HEK293 (cell line): ENCODE measurements around the gene UTP15.

Experiments
- CTCF ChIA-PET: fragments of 350-600 bp; formaldehyde crosslinking; extraction: SDS; loops from one replicate; lab custom pipeline; 2021; ENCODE audit warnings: antibody characterized with exemption; lab: Yijun Ruan, JAX
- POLR2A ChIA-PET: fragments of 300-600 bp; formaldehyde crosslinking; extraction: SDS; loops from one replicate; lab custom pipeline; 2020; ENCODE audit warnings: antibody characterized with exemption, inconsistent platforms; lab: Yijun Ruan, JAX
- H3K27ac ChIP-seq: fragments of 200-500 bp; sonication (Bioruptor generic); 2 replicates; pipeline ENCODE4 v1.5.1; 2014; ENCODE audit warnings: low read depth, low read length, control low read depth, inconsistent platforms; ENCODE audit errors: extremely low read depth
- H3K36me3 ChIP-seq, 2 experiments: fragments of 200-500 bp in 1 of 2; sonication (Bioruptor generic) in 1 of 2; 1 replicate in 1 of 2; 2 replicates in 1 of 2; pipeline ENCODE4 v1.5.1; 2014 to 2017; ENCODE audit warnings: inconsistent platforms in 2 of 2, low read length in 2 of 2; ENCODE audit not compliant: control insufficient read depth in 2 of 2, insufficient read depth in 1 of 2
- H3K4me1 ChIP-seq: fragments of 200-500 bp; sonication (Bioruptor generic); 2 replicates; pipeline ENCODE4 v1.5.1; 2014; ENCODE audit warnings: mild to moderate bottlenecking, low read length, inconsistent platforms; ENCODE audit not compliant: control insufficient read depth, insufficient read depth
- H3K4me3 ChIP-seq: 2 replicates; pipeline ENCODE4 v1.5.1; 2011; ENCODE audit warnings: low read depth, mild to moderate bottlenecking, control low read depth, low read length, moderate library complexity
- H3K9me3 ChIP-seq: fragments of 200-500 bp; sonication (Bioruptor generic); 2 replicates; pipeline ENCODE4 v1.5.1; 2014; ENCODE audit warnings: low read depth, low read length, inconsistent platforms; ENCODE audit not compliant: control insufficient read depth, insufficient read depth
- GFI1B ChIP-seq: fragments of 450-650 bp; formaldehyde crosslinking; IDR thresholded peaks from 2 replicates; pipeline ENCODE4 v1.5.1; 2016; ENCODE audit warnings: missing biosample characterization, missing genetic modification characterization
- GLIS1 ChIP-seq: fragments of 450-650 bp; formaldehyde crosslinking; IDR thresholded peaks from 2 replicates; pipeline ENCODE4 v1.5.1; 2016; ENCODE audit warnings: missing biosample characterization, missing genetic modification characterization
- HOXC10 ChIP-seq: sonication (generic); formaldehyde crosslinking; IDR thresholded peaks from 2 replicates; pipeline ENCODE4 v1.8.1; 2023; ENCODE audit warnings: mild to moderate bottlenecking, missing genetic modification reagents
- KLF17 ChIP-seq: fragments of 450-650 bp; formaldehyde crosslinking; IDR thresholded peaks from 2 replicates; pipeline ENCODE4 v1.5.1; 2016; ENCODE audit warnings: missing biosample characterization, missing genetic modification characterization
- PATZ1 ChIP-seq: fragments of 450-650 bp; formaldehyde crosslinking; IDR thresholded peaks from 2 replicates; pipeline ENCODE4 v1.5.1; 2016; ENCODE audit warnings: missing biosample characterization, missing genetic modification characterization
- WT1 ChIP-seq: fragments of 450-650 bp; formaldehyde crosslinking; IDR thresholded peaks from 2 replicates; pipeline ENCODE4 v1.5.1; 2016; ENCODE audit warnings: missing biosample characterization, missing genetic modification characterization
- YY2 ChIP-seq: fragments of 450-650 bp; formaldehyde crosslinking; IDR thresholded peaks from 2 replicates; pipeline ENCODE4 v1.5.1; 2016; ENCODE audit warnings: missing biosample characterization, missing genetic modification characterization
- ZBTB20 ChIP-seq: fragments of 450-650 bp; formaldehyde crosslinking; IDR thresholded peaks from 2 replicates; pipeline ENCODE4 v1.5.1; 2016; ENCODE audit warnings: missing biosample characterization, missing genetic modification characterization
- ZBTB48 ChIP-seq: fragments of 450-650 bp; formaldehyde crosslinking; IDR thresholded peaks from 2 replicates; pipeline ENCODE4 v1.5.1; 2016; ENCODE audit warnings: missing biosample characterization, missing genetic modification characterization
- ZBTB49 ChIP-seq: fragments of 450-650 bp; formaldehyde crosslinking; IDR thresholded peaks from 2 replicates; pipeline ENCODE4 v1.5.1; 2016; ENCODE audit warnings: missing biosample characterization, missing genetic modification characterization, low read depth
- ZIC2 ChIP-seq: fragments of 450-650 bp; formaldehyde crosslinking; IDR thresholded peaks from 2 replicates; pipeline ENCODE4 v1.5.1; 2016; ENCODE audit warnings: missing biosample characterization, missing genetic modification characterization
- ZNF202 ChIP-seq: fragments of 450-650 bp; formaldehyde crosslinking; IDR thresholded peaks from 2 replicates; pipeline ENCODE4 v1.5.1; 2016; ENCODE audit warnings: missing biosample characterization, missing genetic modification characterization, borderline replicate concordance
- ZNF223 ChIP-seq: fragments of 450-650 bp; formaldehyde crosslinking; IDR thresholded peaks from 2 replicates; pipeline ENCODE4 v1.5.1; 2016; ENCODE audit warnings: missing biosample characterization, missing genetic modification characterization
- ZNF280D ChIP-seq: fragments of 450-650 bp; formaldehyde crosslinking; IDR thresholded peaks from 2 replicates; pipeline ENCODE4 v1.5.1; 2016; ENCODE audit warnings: missing biosample characterization, missing genetic modification characterization
- ZNF324 ChIP-seq: fragments of 450-650 bp; formaldehyde crosslinking; IDR thresholded peaks from 2 replicates; pipeline ENCODE4 v1.5.1; 2016; ENCODE audit warnings: missing biosample characterization, missing genetic modification characterization
- ZNF341 ChIP-seq: fragments of 450-650 bp; formaldehyde crosslinking; IDR thresholded peaks from 2 replicates; pipeline ENCODE4; 2016; ENCODE audit warnings: low read depth, missing biosample characterization, missing genetic modification characterization
- ZNF645 ChIP-seq: fragments of 450-650 bp; formaldehyde crosslinking; IDR thresholded peaks from 2 replicates; pipeline ENCODE4; 2016; ENCODE audit warnings: missing biosample characterization, missing genetic modification characterization
- ZNF660 ChIP-seq: fragments of 450-650 bp; IDR thresholded peaks from 2 replicates; pipeline ENCODE4 v1.5.1; 2018; ENCODE audit warnings: missing biosample characterization, mild to moderate bottlenecking, missing genetic modification characterization
- ZNF692 ChIP-seq: fragments of 450-650 bp; formaldehyde crosslinking; IDR thresholded peaks from 2 replicates; pipeline ENCODE4 v1.5.1; 2016; ENCODE audit warnings: missing biosample characterization, missing genetic modification characterization
- ZNF776 ChIP-seq: fragments of 450-650 bp; formaldehyde crosslinking; IDR thresholded peaks from 2 replicates; pipeline ENCODE4 v1.5.0; 2017; ENCODE audit warnings: missing biosample characterization, missing genetic modification characterization, borderline replicate concordance
- ZNF791 ChIP-seq: fragments of 450-650 bp; formaldehyde crosslinking; IDR thresholded peaks from 2 replicates; pipeline ENCODE4 v1.5.1; 2016; ENCODE audit warnings: missing biosample characterization, missing genetic modification characterization
- ZNF792 ChIP-seq: fragments of 450-650 bp; formaldehyde crosslinking; IDR thresholded peaks from 2 replicates; pipeline ENCODE4 v1.5.1; 2016; ENCODE audit warnings: missing biosample characterization, missing genetic modification characterization

The UTP15 gene

GRCh38 chr5:73625372-73625943 is 59.9 kb downstream of the UTP15 start (continued):
- peak; percentile 35; the same call in 1 of the 2 replicates for TF ChIP-seq WT1 (tag by site-specific recombination)
- TF ChIP-seq ZNF341 (tag by site-specific recombination), result peak; percentile 99
- TF ChIP-seq ZNF280D (tag by site-specific recombination), result no peak
- 0 out of 2 replicates have a peak, but pooled peaks have one; percentile 5 for TF ChIP-seq ZIC2 (tag by site-specific recombination)
- TF ChIP-seq ZNF202, result peak; percentile 54; the same call in 1 of the 2 replicates
- TF ChIP-seq ZBTB20 (tag by site-specific recombination), result peak; percentile 20; the same call in 1 of the 2 replicates
- TF ChIP-seq KLF17 (tag by site-specific recombination), result peak; percentile 41; the same call in 1 of the 2 replicates
- TF ChIP-seq ZNF776 (tag by site-specific recombination), result no peak
- TF ChIP-seq ZNF660 (tag by site-specific recombination), result peak; percentile 61; the same call in 1 of the 2 replicates
- TF ChIP-seq, all 188 proteins: peak for 19

GRCh38 chr5:73625944-73626811 is 60.6 kb downstream of the UTP15 start, which contains the start of gene ARHGEF28:
ARHGEF28 (plus strand) TSS chr5:73626196; CDS start chr5:73684852, 58,656 bp downstream.
- H3K36me3 ChIP-seq, result no peaks in the 10 kb centered on the region
- peak within 1 kb of the TSS; percentile 80 for H3K27ac ChIP-seq
- peak within 1 kb of the TSS; percentile 57 for H3K4me3 ChIP-seq
- CTCF ChIA-PET, result interaction anchor here (0.7 to 1.1 kb wide), 3 partner anchors 10 to 167 kb away, joined by 3 read pairs; no protein-coding TSS in a partner anchor
- no peaks in the 10 kb centered on the region for H3K9me3 ChIP-seq
- peaks cover 25% of the 10 kb centered on the region for H3K4me1 ChIP-seq
- POLR2A ChIA-PET, result interaction anchor here (0.5 to 1.8 kb wide), 3 partner anchors 12 to 177 kb away, joined by 4 to 7 read pairs (median 5); no protein-coding TSS in a partner anchor
- peak; percentile 66; the same call in 1 of the 2 replicates for TF ChIP-seq PATZ1
- 0 out of 2 replicates have a peak, but pooled peaks have one; percentile 51 for TF ChIP-seq ZNF324
- TF ChIP-seq ZNF692 (tag by site-specific recombination), result peak; percentile 64
- TF ChIP-seq ZBTB49, result no peak
- no peak for TF ChIP-seq HOXC10
- TF ChIP-seq ZNF792 (tag by site-specific recombination), result no peak
- peak; percentile 51 for TF ChIP-seq ZBTB48
- no peak for TF ChIP-seq YY2 (tag by site-specific recombination)
- TF ChIP-seq ZNF645, result no peak
- TF ChIP-seq GLIS1, result 0 out of 2 replicates have a peak, but pooled peaks have one; percentile 4
- 0 out of 2 replicates have a peak, but pooled peaks have one; percentile 7 for TF ChIP-seq ZNF341 (tag by site-specific recombination)
- TF ChIP-seq GFI1B (tag by site-specific recombination), result no peak
- TF ChIP-seq ZNF223 (tag by site-specific recombination), result no peak
- TF ChIP-seq ZNF791 (tag by site-specific recombination), result no peak
